ENCODE data around the gene ZNF385B. TPM values are rescaled to one million over a fixed set of nuclear protein-coding genes. Genes with fewer than 3 reads are reported as not detected.

The ZNF385B gene
- polyA plus RNA-seq, 4 donors: 0.21 to 2.3 (median 0.22) TPM; not detected in 1

DNA sequence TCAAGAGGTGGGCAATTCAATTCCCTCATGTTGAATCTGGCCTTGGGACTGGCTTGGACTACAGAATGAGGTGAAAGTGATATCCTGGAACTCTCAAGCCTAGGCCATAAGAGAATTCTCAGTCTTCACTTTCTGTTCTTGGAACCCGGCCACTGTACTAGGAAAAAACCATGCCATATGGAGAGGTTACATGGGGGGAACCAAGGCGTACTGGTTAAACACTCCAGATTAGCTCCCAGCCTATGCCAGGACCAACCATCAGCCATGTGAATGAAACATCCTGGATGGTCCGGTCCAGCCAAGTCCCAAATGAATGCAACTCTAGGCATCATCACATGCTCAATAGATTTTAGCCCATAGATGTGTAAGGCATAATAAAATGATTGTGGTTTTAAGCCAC, 56.4 kb downstream of the ZNF385B start:
- Histone ChIP-seq H3K4me1 (ENCODE audit: control insufficient read depth in 3 of 3, insufficient read depth in 2 of 3, low read depth in 1 of 3, low read length in 2 of 3) (no peaks in the 10 kb centered on the region), H3K36me3 (ENCODE audit: control insufficient read depth in 3 of 3, insufficient read depth in 2 of 3, low read depth in 1 of 3, low read length in 3 of 3) (no peaks in the 10 kb centered on the region), H3K9me3 (ENCODE audit: control insufficient read depth in 2 of 2, insufficient read depth in 1 of 2, low read depth in 1 of 2, low read length in 1 of 2) (no peaks in the 10 kb centered on the region), H3K27me3 (ENCODE audit: control insufficient read depth in 3 of 3, insufficient read depth in 3 of 3, low read length in 3 of 3) (no peaks in the 10 kb centered on the region), H3K27ac (ENCODE audit: low read depth in 1 of 3, low read length in 2 of 3) (no peak overlapping the region), H3K4me3 (ENCODE audit: low read depth in 1 of 3, low read length in 3 of 3) (no peak overlapping the region)
- WGBS, 3 donors: 84 to 87% (median 85%) methylated on average over 3 of the region's 3 CpGs
- no peak for DNase-seq
- FAIRE-seq: no peak

DNA sequence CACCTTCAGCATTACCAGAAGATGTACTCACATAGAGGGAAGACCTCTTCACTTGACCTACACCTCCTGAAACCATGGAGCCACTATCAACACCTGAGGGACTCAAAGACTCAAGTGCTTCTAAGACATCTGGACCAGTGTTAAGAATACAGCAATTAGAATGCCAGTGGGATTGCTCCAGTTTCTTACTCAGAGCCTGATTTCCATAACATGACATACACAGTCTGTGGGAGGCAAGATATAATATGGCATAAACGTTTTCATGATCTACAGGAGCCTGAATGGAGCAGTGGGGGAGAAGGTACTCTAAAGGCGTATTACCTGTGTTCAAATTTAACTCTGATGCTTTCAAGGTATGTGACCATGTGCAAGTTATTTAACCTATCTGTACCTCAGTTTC, 57.2 kb downstream of the ZNF385B start:
- DNase-seq (no peak), FAIRE-seq (no peak)
- WGBS, 3 donors: 54 to 58% (median 55%) methylated on average over 2 of the region's 2 CpGs

DNA sequence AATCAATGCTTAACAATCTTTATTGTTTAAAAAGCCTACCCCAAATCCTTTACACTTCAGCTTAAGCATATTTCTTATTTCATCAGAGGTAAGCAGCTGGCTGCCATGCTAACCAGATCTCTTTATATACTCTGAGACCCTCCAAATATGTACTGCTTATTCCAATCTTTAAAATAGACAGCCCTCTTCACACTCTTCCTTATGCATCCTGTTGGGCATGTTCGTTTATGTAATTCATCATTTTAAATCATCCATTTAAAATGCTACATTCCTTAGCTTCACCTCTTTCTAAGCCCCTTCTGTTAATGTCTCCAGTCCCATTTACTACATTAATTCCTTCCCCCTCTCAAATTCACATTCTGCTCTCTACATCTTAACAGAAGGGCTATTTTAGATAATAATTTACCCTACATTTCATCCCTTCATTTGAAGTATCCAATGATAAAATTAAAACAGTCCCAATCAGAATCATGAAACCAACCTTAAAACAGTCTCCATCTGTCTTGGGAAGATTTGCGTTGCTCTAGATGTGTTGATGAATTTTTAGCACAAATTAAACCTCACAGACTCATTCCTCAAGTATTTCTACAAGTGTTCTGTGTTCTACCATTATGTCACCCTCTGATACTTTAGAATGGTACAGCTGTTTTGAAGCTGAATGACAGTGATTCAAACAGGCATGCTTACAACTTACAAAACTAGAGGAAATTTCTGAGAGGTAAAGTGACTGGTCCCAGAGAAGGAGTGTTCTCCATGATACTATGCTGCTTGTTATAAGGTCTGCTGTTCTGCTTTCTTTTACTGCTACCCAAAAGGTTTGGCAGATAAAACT, 59.1 kb downstream of the ZNF385B start:
- H3K4me3 ChIP-seq (ENCODE audit: low read depth in 1 of 3, low read length in 3 of 3): no peak overlapping the region
- FAIRE-seq: no peak
- no peaks in the 10 kb centered on the region for H3K9me3 ChIP-seq (ENCODE audit: control insufficient read depth in 2 of 2, insufficient read depth in 1 of 2, low read depth in 1 of 2, low read length in 1 of 2)
- 55 to 67% (median 64%) methylated on average over 2 of the region's 2 CpGs for WGBS, 3 donors
- H3K27me3 ChIP-seq (ENCODE audit: control insufficient read depth in 3 of 3, insufficient read depth in 3 of 3, low read length in 3 of 3): no peaks in the 10 kb centered on the region
- no peaks in the 10 kb centered on the region for H3K4me1 ChIP-seq (ENCODE audit: control insufficient read depth in 3 of 3, insufficient read depth in 2 of 3, low read depth in 1 of 3, low read length in 2 of 3)
- no peak for DNase-seq
- H3K36me3 ChIP-seq (ENCODE audit: control insufficient read depth in 3 of 3, insufficient read depth in 2 of 3, low read depth in 1 of 3, low read length in 3 of 3): no peaks in the 10 kb centered on the region
- no peak overlapping the region for H3K27ac ChIP-seq (ENCODE audit: low read depth in 1 of 3, low read length in 2 of 3)

More for the DNA sequence above, 57.2 kb downstream of the ZNF385B start:
- Histone ChIP-seq H3K9me3 (ENCODE audit: control insufficient read depth in 2 of 2, insufficient read depth in 1 of 2, low read depth in 1 of 2, low read length in 1 of 2) (no peaks in the 10 kb centered on the region), H3K4me3 (ENCODE audit: low read depth in 1 of 3, low read length in 3 of 3) (no peak overlapping the region), H3K27ac (ENCODE audit: low read depth in 1 of 3, low read length in 2 of 3) (no peak overlapping the region), H3K4me1 (ENCODE audit: control insufficient read depth in 3 of 3, insufficient read depth in 2 of 3, low read depth in 1 of 3, low read length in 2 of 3) (no peaks in the 10 kb centered on the region), H3K36me3 (ENCODE audit: control insufficient read depth in 3 of 3, insufficient read depth in 2 of 3, low read depth in 1 of 3, low read length in 3 of 3) (no peaks in the 10 kb centered on the region), H3K27me3 (ENCODE audit: control insufficient read depth in 3 of 3, insufficient read depth in 3 of 3, low read length in 3 of 3) (no peaks in the 10 kb centered on the region)

DNA sequence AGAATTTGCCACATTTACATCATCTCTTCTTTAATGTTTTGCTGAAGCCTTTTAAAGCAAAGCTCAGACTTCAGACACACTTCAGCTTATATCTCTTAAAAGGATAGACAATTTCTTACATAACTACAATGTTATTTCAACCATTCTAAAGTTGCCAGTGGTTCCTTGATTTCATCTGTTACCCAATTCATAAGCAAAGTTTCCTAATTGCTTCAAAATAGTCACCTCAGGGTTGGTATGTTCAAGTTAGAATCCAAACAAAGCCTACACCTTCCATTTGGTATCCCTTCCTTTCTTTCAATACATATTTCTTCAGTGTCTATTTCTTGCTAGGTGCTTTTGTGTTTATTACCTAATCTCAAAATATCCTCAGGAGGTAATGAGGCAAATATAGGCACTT, 60.6 kb downstream of the ZNF385B start:
- Histone ChIP-seq H3K4me3 (ENCODE audit: low read depth in 1 of 3, low read length in 3 of 3) (no peak overlapping the region), H3K9me3 (ENCODE audit: control insufficient read depth in 2 of 2, insufficient read depth in 1 of 2, low read depth in 1 of 2, low read length in 1 of 2) (no peaks in the 10 kb centered on the region), H3K36me3 (ENCODE audit: control insufficient read depth in 3 of 3, insufficient read depth in 2 of 3, low read depth in 1 of 3, low read length in 3 of 3) (no peaks in the 10 kb centered on the region), H3K27me3 (ENCODE audit: control insufficient read depth in 3 of 3, insufficient read depth in 3 of 3, low read length in 3 of 3) (no peaks in the 10 kb centered on the region), H3K27ac (ENCODE audit: low read depth in 1 of 3, low read length in 2 of 3) (no peak overlapping the region), H3K4me1 (ENCODE audit: control insufficient read depth in 3 of 3, insufficient read depth in 2 of 3, low read depth in 1 of 3, low read length in 2 of 3) (no peaks in the 10 kb centered on the region)
- no peak for FAIRE-seq
- DNase-seq: no peak

DNA sequence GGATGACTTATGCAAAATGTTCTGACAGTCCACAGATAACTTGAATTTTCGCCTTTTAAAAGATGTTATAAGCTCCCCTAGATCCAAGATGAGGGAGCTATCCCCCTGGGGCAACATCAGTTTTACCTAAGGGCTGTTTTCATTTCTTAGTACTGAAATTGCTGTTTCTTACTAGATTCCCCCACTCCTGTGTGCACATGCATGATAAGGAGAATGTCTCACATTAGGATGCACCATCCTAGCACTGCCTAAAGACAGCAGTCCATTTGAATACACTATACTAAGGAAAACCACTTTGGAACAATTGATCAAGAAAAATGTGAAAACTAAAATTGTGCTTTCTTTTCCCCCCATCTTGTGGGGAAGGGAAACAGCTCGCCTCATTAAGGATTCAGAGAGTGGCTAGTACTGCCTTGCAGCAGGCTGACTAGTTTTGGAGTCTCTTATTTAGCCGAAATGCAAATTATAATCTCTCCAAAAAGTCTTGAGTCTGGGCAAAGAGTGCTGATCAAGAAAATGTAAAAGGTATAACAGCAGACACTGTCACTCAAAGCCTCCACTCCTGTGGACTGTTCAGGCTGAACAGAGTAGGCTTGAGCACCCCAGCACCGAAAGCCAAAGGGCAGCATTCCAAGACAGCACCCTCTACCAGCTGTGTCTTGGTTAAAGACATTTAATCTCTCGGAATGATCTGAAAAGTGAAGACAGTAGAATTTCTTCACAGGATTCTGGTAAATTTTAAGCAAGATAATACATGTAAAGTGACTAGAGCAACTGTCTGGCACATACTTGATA, 65.0 kb downstream of the ZNF385B start:
- Histone ChIP-seq H3K27me3 (ENCODE audit: control insufficient read depth in 3 of 3, insufficient read depth in 3 of 3, low read length in 3 of 3) (no peaks in the 10 kb centered on the region), H3K4me3 (ENCODE audit: low read depth in 1 of 3, low read length in 3 of 3) (no peak overlapping the region), H3K9me3 (ENCODE audit: control insufficient read depth in 2 of 2, insufficient read depth in 1 of 2, low read depth in 1 of 2, low read length in 1 of 2) (no peaks in the 10 kb centered on the region), H3K4me1 (ENCODE audit: control insufficient read depth in 3 of 3, insufficient read depth in 2 of 3, low read depth in 1 of 3, low read length in 2 of 3) (no peaks in the 10 kb centered on the region), H3K36me3 (ENCODE audit: control insufficient read depth in 3 of 3, insufficient read depth in 2 of 3, low read depth in 1 of 3, low read length in 3 of 3) (no peaks in the 10 kb centered on the region), H3K27ac (ENCODE audit: low read depth in 1 of 3, low read length in 2 of 3) (no peak overlapping the region)
- no peak for FAIRE-seq
- DNase-seq: no peak
- WGBS, 3 donors: 63 to 76% (median 69%) methylated on average over 5 of the region's 5 CpGs

DNA sequence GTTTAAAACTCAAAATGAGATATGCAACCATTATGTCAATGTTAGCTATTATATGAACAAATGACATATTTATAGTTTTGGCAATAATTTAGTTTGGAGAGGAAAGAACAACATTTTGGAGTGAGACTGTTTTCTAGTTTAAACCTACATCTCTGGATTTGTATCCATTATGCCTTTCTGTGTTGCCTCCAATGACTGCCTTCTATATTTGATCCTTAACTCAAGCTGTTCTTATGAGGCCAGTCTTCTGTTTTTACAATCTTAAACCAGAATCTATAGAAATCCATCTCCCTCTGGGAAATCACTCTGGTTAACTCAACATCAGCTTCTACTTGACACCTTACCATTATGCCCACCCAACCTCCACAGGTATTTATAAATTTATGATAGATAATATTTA, 67.5 kb downstream of the ZNF385B start:
- H3K4me1 ChIP-seq (ENCODE audit: control insufficient read depth in 3 of 3, insufficient read depth in 2 of 3, low read depth in 1 of 3, low read length in 2 of 3): no peaks in the 10 kb centered on the region
- no peak overlapping the region for H3K4me3 ChIP-seq (ENCODE audit: low read depth in 1 of 3, low read length in 3 of 3)
- FAIRE-seq (no peak), DNase-seq (no peak)
- H3K9me3 ChIP-seq (ENCODE audit: control insufficient read depth in 2 of 2, insufficient read depth in 1 of 2, low read depth in 1 of 2, low read length in 1 of 2): no peaks in the 10 kb centered on the region
- no peak overlapping the region for H3K27ac ChIP-seq (ENCODE audit: low read depth in 1 of 3, low read length in 2 of 3)
- no peaks in the 10 kb centered on the region for H3K27me3 ChIP-seq (ENCODE audit: control insufficient read depth in 3 of 3, insufficient read depth in 3 of 3, low read length in 3 of 3)
- no peaks in the 10 kb centered on the region for H3K36me3 ChIP-seq (ENCODE audit: control insufficient read depth in 3 of 3, insufficient read depth in 2 of 3, low read depth in 1 of 3, low read length in 3 of 3)

DNA sequence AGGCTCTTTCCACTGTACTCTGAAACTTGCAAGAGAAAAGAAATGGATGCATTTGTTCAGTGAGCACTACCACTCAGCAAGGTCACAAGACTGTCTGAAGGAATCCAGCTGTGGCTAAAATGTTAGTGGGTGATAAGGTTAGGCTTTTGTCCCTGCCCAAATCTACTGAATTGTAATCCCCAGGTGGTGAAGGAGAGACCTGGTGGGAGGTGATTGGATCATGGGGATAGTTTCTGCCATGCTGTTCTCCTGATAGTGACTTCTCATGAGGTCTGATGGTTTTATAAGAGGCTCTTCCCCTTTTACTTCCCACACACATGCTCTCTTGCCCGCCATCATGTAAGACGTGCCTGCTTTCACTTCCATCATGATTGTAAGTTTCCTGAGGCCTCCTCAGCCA, 68.2 kb downstream of the ZNF385B start:
- no peaks in the 10 kb centered on the region for H3K9me3 ChIP-seq (ENCODE audit: control insufficient read depth in 2 of 2, insufficient read depth in 1 of 2, low read depth in 1 of 2, low read length in 1 of 2)
- no peak overlapping the region for H3K27ac ChIP-seq (ENCODE audit: low read depth in 1 of 3, low read length in 2 of 3)
- 85 to 87% (median 85%) methylated on average over 2 of the region's 2 CpGs for WGBS, 3 donors
- H3K27me3 ChIP-seq (ENCODE audit: control insufficient read depth in 3 of 3, insufficient read depth in 3 of 3, low read length in 3 of 3): no peaks in the 10 kb centered on the region
- no peak for DNase-seq
- no peak overlapping the region for H3K4me3 ChIP-seq (ENCODE audit: low read depth in 1 of 3, low read length in 3 of 3)
- H3K4me1 ChIP-seq (ENCODE audit: control insufficient read depth in 3 of 3, insufficient read depth in 2 of 3, low read depth in 1 of 3, low read length in 2 of 3): no peaks in the 10 kb centered on the region
- FAIRE-seq: no peak
- H3K36me3 ChIP-seq (ENCODE audit: control insufficient read depth in 3 of 3, insufficient read depth in 2 of 3, low read depth in 1 of 3, low read length in 3 of 3): no peaks in the 10 kb centered on the region

DNA sequence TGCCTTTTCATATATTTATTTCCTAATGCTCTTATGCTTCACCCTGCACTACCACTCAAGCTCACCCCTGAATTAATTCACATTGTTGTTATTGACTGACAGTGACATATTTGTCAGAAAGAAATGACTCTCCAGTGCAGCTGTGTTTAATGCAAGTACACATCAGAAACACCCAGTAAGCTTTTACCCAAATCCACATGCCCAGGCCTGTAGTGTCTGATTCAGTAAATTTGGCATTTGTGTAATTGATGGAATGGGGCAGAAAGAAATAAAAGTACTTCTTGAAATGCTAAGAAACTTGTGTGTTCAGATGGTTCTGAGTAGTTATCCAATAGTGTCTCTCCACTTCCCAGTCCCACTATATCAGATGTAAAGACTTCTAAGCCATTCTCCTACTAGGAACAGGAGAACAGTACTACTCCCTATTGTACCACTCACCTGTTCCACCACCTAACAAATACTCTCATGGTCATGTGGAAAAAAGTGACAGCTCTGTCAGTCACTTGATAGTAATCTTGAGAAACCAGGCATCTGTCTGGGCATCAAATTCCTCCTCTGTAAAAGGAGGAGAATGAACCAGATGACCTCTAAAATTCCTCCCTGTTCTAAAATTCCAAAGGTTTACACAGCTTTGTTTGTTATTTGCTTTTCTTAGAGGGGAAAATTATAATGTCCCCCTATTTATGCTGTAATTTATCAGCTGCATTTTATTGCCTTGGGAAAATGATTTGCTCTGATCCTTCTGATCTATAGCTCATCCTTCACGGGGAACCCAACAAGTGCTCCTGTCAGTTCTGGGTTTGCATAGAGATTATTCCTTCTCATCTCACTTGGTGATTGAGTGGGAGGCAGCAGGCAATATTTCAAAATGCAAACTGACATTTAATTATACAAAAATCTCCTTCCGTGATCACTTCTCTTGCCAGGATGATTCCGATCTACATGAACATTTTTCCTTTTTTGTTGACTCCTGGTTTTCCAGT, 70.9 kb downstream of the ZNF385B start:
- 55 to 68% (median 62%) methylated on average over 3 of the region's 3 CpGs for WGBS, 3 donors
- Histone ChIP-seq H3K36me3 (ENCODE audit: control insufficient read depth in 3 of 3, insufficient read depth in 2 of 3, low read depth in 1 of 3, low read length in 3 of 3) (no peaks in the 10 kb centered on the region), H3K9me3 (ENCODE audit: control insufficient read depth in 2 of 2, insufficient read depth in 1 of 2, low read depth in 1 of 2, low read length in 1 of 2) (no peaks in the 10 kb centered on the region), H3K4me3 (ENCODE audit: low read depth in 1 of 3, low read length in 3 of 3) (no peak overlapping the region), H3K27me3 (ENCODE audit: control insufficient read depth in 3 of 3, insufficient read depth in 3 of 3, low read length in 3 of 3) (no peaks in the 10 kb centered on the region), H3K4me1 (ENCODE audit: control insufficient read depth in 3 of 3, insufficient read depth in 2 of 3, low read depth in 1 of 3, low read length in 2 of 3) (no peaks in the 10 kb centered on the region), H3K27ac (ENCODE audit: low read depth in 1 of 3, low read length in 2 of 3) (no peak overlapping the region)
- DNase-seq (no peak), FAIRE-seq (no peak)
